Right atrium auricular region (tissue), 2 donors: ENCODE data around the gene KRT26. TPM values are rescaled to one million over a fixed set of nuclear protein-coding genes. Genes with fewer than 3 reads are reported as not detected.
"Not testable (repeated sequence)": the region's sequence is repeated elsewhere in the genome, so short reads cannot be mapped to it uniquely, and the experiment has no call there.

Experiments used
- DNase-seq: peaks from one replicate; pipeline ENCODE4 v3.0.0-alpha.2; 2019; ENCODE audit warnings: low spot score
- H3K27ac ChIP-seq, 2 donors: fragments of 200-600 bp; sonication (generic); 1 replicate in 1 of 2; 2 replicates in 1 of 2; pipeline ENCODE4 v1.5.1; 2016 to 2019
- H3K27me3 ChIP-seq, 2 donors: fragments of 200-600 bp; sonication (generic); one replicate each; pipeline versions ENCODE4 v1.5.1 to v1.6.0; 2017 to 2019
- H3K36me3 ChIP-seq: fragments of 200-600 bp; sonication (generic); one replicate; pipeline ENCODE4 v1.5.1; 2016
- H3K4me1 ChIP-seq, 2 donors: fragments of 200-600 bp; sonication (generic); one replicate each; pipeline versions ENCODE4 v1.5.1 to v1.6.0; 2017 to 2019
- H3K4me3 ChIP-seq, 2 donors: fragments of 200-600 bp; sonication (generic); 1 replicate in 1 of 2; 2 replicates in 1 of 2; pipeline ENCODE4 v1.5.1; 2017 to 2019; ENCODE audit warnings: mild to moderate bottlenecking in 1 of 2, moderate library complexity in 1 of 2
- H3K9me3 ChIP-seq, 2 donors: fragments of 200-600 bp; sonication (generic); one replicate each; pipeline ENCODE4 v1.5.1; 2019
- CTCF ChIP-seq, 2 donors: fragments of 200-600 bp; sonication (generic); IDR thresholded peaks; one replicate each; pipeline ENCODE4 v1.5.1; 2019; ENCODE audit warnings: antibody characterized with exemption in 2 of 2
- total RNA-seq, 2 donors: library from RNA; depleted of rRNA; stranded (reverse); fragments of >200 nt; gene quantifications; one replicate each; pipeline ENCODE4 v1.1.0, GENCODE V29; 2016

KRT26 gene
- total RNA-seq, 2 donors from 2014 or later = not detected

GRCh38 chr17:40818343-40818732 lies 46.3 kb upstream of the KRT26 start:
- TF ChIP-seq CTCF (IDR thresholded peaks at IDR 0.05) = no peak
- no peaks in the 10 kb centered on the region for H3K27me3 ChIP-seq
- no peaks in the 10 kb centered on the region for H3K9me3 ChIP-seq
- peak overlapping the region; percentile 80 to 90 for H3K27ac ChIP-seq
- DNase-seq = no peak
- peaks cover 0 to 14% of the 10 kb centered on the region in 2 donors for H3K4me1 ChIP-seq
- no peaks in the 10 kb centered on the region for H3K36me3 ChIP-seq
- peak overlapping the region; percentile 67 to 70 for H3K4me3 ChIP-seq

GRCh38 chr17:40817103-40817682 lies 45.2 kb upstream of the KRT26 start:
- no peak for TF ChIP-seq CTCF (IDR thresholded peaks at IDR 0.05)
- DNase-seq = no peak
- Histone ChIP-seq H3K9me3 (no peaks in the 10 kb centered on the region), H3K4me3 (no peak overlapping the region), H3K4me1 (peaks cover 0 to 14% of the 10 kb centered on the region in 2 donors), H3K27ac (no peak overlapping the region), H3K36me3 (no peaks in the 10 kb centered on the region), H3K27me3 (no peaks in the 10 kb centered on the region)

- TF ChIP-seq CTCF (IDR thresholded peaks at IDR 0.05) = no peak
- no peak for DNase-seq
- H3K36me3 ChIP-seq = no peaks in the 10 kb centered on the region
- H3K9me3 ChIP-seq = no peaks in the 10 kb centered on the region
- H3K4me3 ChIP-seq = no peak overlapping the region
- no peak overlapping the region for H3K27ac ChIP-seq
- no peaks in the 10 kb centered on the region for H3K27me3 ChIP-seq
- peaks cover 0 to 14% of the 10 kb centered on the region in 2 donors for H3K4me1 ChIP-seq
Observed at GRCh38 chr17:40816569-40816968, 44.6 kb upstream of the KRT26 start.

GRCh38 chr17:40815381-40815780 lies 43.4 kb upstream of the KRT26 start:
- H3K9me3 ChIP-seq = no peaks in the 10 kb centered on the region
- H3K4me3 ChIP-seq = no peak overlapping the region
- H3K27me3 ChIP-seq = no peaks in the 10 kb centered on the region
- peaks cover 0 to 20% of the 10 kb centered on the region in 2 donors for H3K4me1 ChIP-seq
- H3K36me3 ChIP-seq = no peaks in the 10 kb centered on the region
- H3K27ac ChIP-seq = no peak overlapping the region
- TF ChIP-seq CTCF (IDR thresholded peaks at IDR 0.05) = no peak
- no peak for DNase-seq

- H3K4me3 ChIP-seq, H3K9me3 ChIP-seq, H3K27me3 ChIP-seq, H3K36me3 ChIP-seq, DNase-seq, H3K27ac ChIP-seq: not testable (repeated sequence)
- H3K4me1 ChIP-seq = peaks cover 0 to 25% of the 10 kb centered on the region in 2 donors
Observed at GRCh38 chr17:40814657-40815056, 42.7 kb upstream of the KRT26 start.

- TF ChIP-seq CTCF (IDR thresholded peaks at IDR 0.05) = no peak
- Histone ChIP-seq H3K4me3 (no peak overlapping the region), H3K27ac (no peak overlapping the region), H3K36me3 (no peaks in the 10 kb centered on the region), H3K9me3 (no peaks in the 10 kb centered on the region), H3K4me1 (peaks cover 0 to 28% of the 10 kb centered on the region in 2 donors), H3K27me3 (no peaks in the 10 kb centered on the region)
- no peak for DNase-seq
Observed at GRCh38 chr17:40813804-40814203, 41.8 kb upstream of the KRT26 start.
